HCT116 (cell line): ENCODE results near the gene RBM47. TPM values are rescaled to one million over a fixed set of nuclear protein-coding genes. Genes with fewer than 3 reads are reported as not detected.
A peak's percentile ranks its signal among the peaks of the same experiment; 100 is the strongest.

Experiments used
- ATAC-seq: fragments of 200-7000 bp; cut with Tn5 transposase; 2 replicates; pipeline ENCODE4 v1.9.1; 2020; ENCODE audit warnings: mild to moderate bottlenecking, moderate library complexity
- BruUV-seq: library from RNA; stranded (reverse); fragments of 400-500 nt; replicated peaks from 2 replicates; lab custom pipeline; 2021; lab: Mats Ljungman, UMichigan
- CTCF ChIA-PET: fragments of 300-600 bp; sonication (Branson Sonifier 250); formaldehyde crosslinking; loops from one replicate; lab custom pipeline; 2021; ENCODE audit warnings: antibody characterized with exemption; lab: Charles Lee
- POLR2A ChIA-PET: fragments of 300-600, 350-600 bp; sonication (Branson Sonifier 250); formaldehyde crosslinking; loops from one replicate; lab custom pipeline; 2021; ENCODE audit warnings: antibody characterized with exemption; lab: Charles Lee
- RAD21 ChIA-PET, 2 experiments: fragments of 300-600 bp; sonication (Branson Sonifier 250); formaldehyde crosslinking; loops; one replicate each; lab custom pipeline; 2023; ENCODE audit warnings: low total read pairs in 2 of 2; ENCODE audit not compliant: uncharacterized antibody in 2 of 2, unreplicated experiment in 2 of 2, low non-redundant PET in 1 of 2; lab: Charles Lee
- DNase-seq: peaks from one replicate; pipeline ENCODE4 v3.0.0-alpha.2; 2010; ENCODE audit warnings: low read depth, low spot score
- H2AFZ ChIP-seq: fragments of 200-600 bp; shearing (Covaris generic), sonication (generic); 2 replicates; pipeline ENCODE4 v1.6.1; 2017; ENCODE audit warnings: low read depth, mixed run types, mixed read lengths, antibody characterized with exemption, low read length; ENCODE audit not compliant: poor library complexity, severe bottlenecking
- H3K27ac ChIP-seq: 2 replicates; pipeline ENCODE4 v1.5.1; 2012; ENCODE audit warnings: low read depth, low read length
- H3K27me3 ChIP-seq: fragments of 200-600 bp; sonication (generic); 2 replicates; pipeline ENCODE4 v1.6.1; 2016; ENCODE audit warnings: mixed run types, low read length, mixed read lengths; ENCODE audit not compliant: insufficient read depth
- H3K36me3 ChIP-seq, 2 experiments: fragments of 200-500 bp in 1 of 2; fragments of 200-600 bp in 1 of 2; sonication (Bioruptor generic) in 1 of 2; sonication (generic) in 1 of 2; 2 replicates each; pipeline versions ENCODE4 v1.5.1 to v1.6.1; 2014 to 2016; ENCODE audit warnings: low read length in 2 of 2, inconsistent platforms in 1 of 2, mixed read lengths in 1 of 2, mixed run types in 1 of 2; ENCODE audit not compliant: insufficient read depth in 2 of 2, control insufficient read depth in 1 of 2
- H3K4me1 ChIP-seq, 2 experiments: fragments of 200-600 bp in 1 of 2; sonication (generic) in 1 of 2; 2 replicates each; pipeline versions ENCODE4 v1.5.1 to v1.6.1; 2012 to 2017; ENCODE audit warnings: low read length in 2 of 2, inconsistent platforms in 1 of 2, mild to moderate bottlenecking in 1 of 2, mixed read lengths in 1 of 2, mixed run types in 1 of 2, moderate library complexity in 1 of 2; ENCODE audit not compliant: insufficient read depth in 2 of 2, control insufficient read depth in 1 of 2
- H3K4me2 ChIP-seq: fragments of 200-600 bp; sonication (generic); 2 replicates; pipeline ENCODE4 v1.6.1; 2017; ENCODE audit warnings: mixed run types, low read length, mixed read lengths
- H3K4me3 ChIP-seq, 2 experiments: fragments of 200-600 bp in 1 of 2; sonication (generic) in 1 of 2; replicated peaks in 1 of 2; 2 replicates each; pipeline ENCODE4 v1.5.1; 2011 to 2016; ENCODE audit warnings: low read length in 2 of 2, control low read depth in 1 of 2, low read depth in 1 of 2, mild to moderate bottlenecking in 1 of 2, mixed read lengths in 1 of 2, mixed run types in 1 of 2
- H3K79me2 ChIP-seq: fragments of 200-600 bp; sonication (generic); 2 replicates; pipeline ENCODE4 v1.6.1; 2017; ENCODE audit warnings: mild to moderate bottlenecking, mixed run types, low read length, moderate library complexity, mixed read lengths; ENCODE audit not compliant: insufficient read depth
- H3K9ac ChIP-seq: fragments of 200-600 bp; sonication (generic); 2 replicates; pipeline ENCODE4 v1.6.1; 2016; ENCODE audit warnings: low read length, mixed read lengths
- H3K9me2 ChIP-seq: fragments of 200-600 bp; sonication (generic), shearing (Covaris generic); 2 replicates; pipeline ENCODE4 v1.6.1; 2017; ENCODE audit warnings: mixed run types, mild to moderate bottlenecking, moderate library complexity; ENCODE audit not compliant: insufficient read depth
- H3K9me3 ChIP-seq, 2 experiments: fragments of 200-500 bp in 1 of 2; fragments of 200-600 bp in 1 of 2; sonication (Bioruptor generic) in 1 of 2; sonication (generic) in 1 of 2; 2 replicates each; pipeline ENCODE4 v1.6.1; 2014 to 2017; ENCODE audit warnings: low read length in 2 of 2, mixed read lengths in 2 of 2, inconsistent platforms in 1 of 2, low read depth in 1 of 2, mild to moderate bottlenecking in 1 of 2, mixed run types in 1 of 2, moderate library complexity in 1 of 2; ENCODE audit not compliant: control insufficient read depth in 1 of 2, insufficient read depth in 1 of 2
- H4K20me1 ChIP-seq: fragments of 200-600 bp; sonication (generic), shearing (Covaris generic); 2 replicates; pipeline ENCODE4 v1.6.1; 2017; ENCODE audit warnings: mixed run types, mild to moderate bottlenecking, moderate library complexity; ENCODE audit not compliant: insufficient read depth
- CBX3 ChIP-seq: IDR thresholded peaks from 2 replicates; pipeline ENCODE4 v1.6.1; 2012; ENCODE audit warnings: low read depth
- CEBPB ChIP-seq: IDR thresholded peaks from 2 replicates; pipeline ENCODE4 v1.6.1; 2012; ENCODE audit warnings: low read depth
- EGR1 ChIP-seq: IDR thresholded peaks from 2 replicates; pipeline ENCODE4 v1.6.1; 2012; ENCODE audit warnings: low read depth
- SIN3A ChIP-seq: IDR thresholded peaks from 2 replicates; pipeline ENCODE4 v1.6.1; 2012; ENCODE audit warnings: low read depth
- SP1 ChIP-seq: IDR thresholded peaks from 2 replicates; pipeline ENCODE4 v1.6.1; 2012; ENCODE audit warnings: low read depth
- intact Hi-C: fragments of 100-400 bp; cut with micrococcal nuclease; formaldehyde crosslinking; loops from 2 replicates; pipeline ENCODE4 v1.10.0; 2022
- total RNA-seq: library from RNA; stranded (reverse); gene quantifications from one replicate; pipeline ENCODE4 v1.2.1, GENCODE V29; 2021; ENCODE audit not compliant: unreplicated experiment

RBM47 gene
- total RNA-seq, 1 experiment from 2014 or later = 22.2 TPM

DNA sequence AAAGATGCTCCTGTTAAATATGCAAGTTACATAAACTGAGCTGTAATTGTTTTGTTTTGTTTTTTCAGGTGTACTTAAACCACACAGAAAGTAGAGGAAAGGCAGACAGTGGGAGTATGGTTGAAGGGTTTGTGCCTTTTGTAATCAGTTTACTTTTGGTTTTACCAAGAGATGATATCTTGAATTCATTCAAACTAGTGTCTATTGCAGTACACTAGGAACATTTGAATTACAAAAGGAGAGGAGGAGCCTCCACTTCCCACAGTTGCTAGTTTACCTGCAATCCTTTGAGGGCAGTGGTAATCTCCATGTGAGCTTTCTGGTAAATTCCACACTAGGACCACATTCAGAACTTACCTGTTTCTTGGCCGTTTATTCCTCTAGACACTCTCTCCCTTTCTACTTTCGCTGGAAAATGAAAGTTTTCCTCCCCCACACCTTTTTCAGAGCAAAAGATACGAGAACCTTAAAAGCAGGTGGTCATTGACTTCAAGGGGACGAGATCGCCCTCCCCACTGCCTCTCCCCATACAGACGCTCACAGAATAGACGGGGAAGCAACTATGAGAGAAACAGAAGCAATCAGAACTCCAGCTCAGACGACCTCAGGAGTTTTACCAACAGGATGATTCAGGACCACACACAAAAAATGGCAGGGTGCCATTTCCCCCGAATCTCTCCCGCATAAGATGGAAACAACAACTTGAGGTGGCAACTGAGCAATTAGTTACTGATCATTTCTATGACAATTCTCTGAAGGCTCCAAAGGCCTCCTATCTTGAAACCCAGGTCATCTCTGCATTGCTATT is 3.3 kb downstream of the RBM47 start:
- Histone ChIP-seq H3K4me2 (no peak overlapping the region), H3K4me3 (no peak overlapping the region), H3K27ac (no peak overlapping the region), H3K9me2 (no peaks in the 10 kb centered on the region), H3K27me3 (no peaks in the 10 kb centered on the region), H3K9me3 (no peaks in the 10 kb centered on the region), H4K20me1 (no peaks in the 10 kb centered on the region), H2AFZ (no peak overlapping the region), H3K79me2 (0 out of 2 replicates have a peak, but pooled peaks cover 4% of the 10 kb centered on the region), H3K36me3 (no peaks in the 10 kb centered on the region), H3K4me1 (peaks cover 29 to 39% of the 10 kb centered on the region in 2 experiments)
- ChIA-PET CTCF (no interaction called here), POLR2A (no interaction called here), RAD21 (no interaction called here)
- no TSS peak for BruUV-seq
- intact Hi-C loops = no loop called here
- no peak for ATAC-seq
- TF ChIP-seq CBX3 = no peak
- no peak for TF ChIP-seq EGR1
- no peak for TF ChIP-seq SIN3A
- TF ChIP-seq, all 23 proteins: peak for 0
- DNase-seq = no peak
- H3K9ac ChIP-seq = no peak overlapping the region

DNA sequence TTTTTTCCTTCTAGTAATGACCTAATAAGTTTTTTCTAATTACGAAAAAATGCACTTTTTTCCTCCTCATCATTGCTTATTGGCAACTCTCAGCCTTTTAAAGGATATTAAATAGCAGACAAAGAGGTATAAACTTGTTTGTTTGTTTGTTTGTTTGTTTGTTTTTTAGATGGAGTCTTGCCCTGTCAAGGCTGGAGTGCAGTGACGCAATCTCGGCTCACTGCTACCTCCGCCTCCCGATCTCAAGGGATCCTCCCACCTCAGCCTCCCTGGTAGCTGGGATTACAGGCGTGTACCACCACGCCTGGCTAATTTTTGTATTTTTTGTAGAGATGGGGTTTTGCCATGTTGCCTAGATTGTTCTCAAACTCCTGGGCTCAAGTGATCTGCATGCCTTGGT is 6.0 kb downstream of the RBM47 start:
- POLR2A ChIA-PET = no interaction called here
- ATAC-seq = no peak
- DNase-seq = no peak
- RAD21 ChIA-PET = no interaction called here
- CTCF ChIA-PET = no interaction called here
- Histone ChIP-seq H3K9me3 (no peaks in the 10 kb centered on the region), H3K4me1 (peaks cover 21 to 26% of the 10 kb centered on the region in 2 experiments), H3K36me3 (no peaks in the 10 kb centered on the region), H4K20me1 (no peaks in the 10 kb centered on the region), H3K4me2 (no peak overlapping the region), H3K27ac (no peak overlapping the region), H3K9me2 (no peaks in the 10 kb centered on the region), H3K9ac (no peak overlapping the region), H2AFZ (no peak overlapping the region), H3K4me3 (no peak overlapping the region), H3K27me3 (no peaks in the 10 kb centered on the region), H3K79me2 (0 out of 2 replicates have a peak, but pooled peaks cover 4% of the 10 kb centered on the region)
- intact Hi-C loops = no loop called here
- no TSS peak for BruUV-seq
- TF ChIP-seq CEBPB (0 out of 2 replicates have a peak, but pooled peaks have one; percentile 10), SP1 (no peak)
